ENCODE measurements around the gene ZNF367.

DNA sequence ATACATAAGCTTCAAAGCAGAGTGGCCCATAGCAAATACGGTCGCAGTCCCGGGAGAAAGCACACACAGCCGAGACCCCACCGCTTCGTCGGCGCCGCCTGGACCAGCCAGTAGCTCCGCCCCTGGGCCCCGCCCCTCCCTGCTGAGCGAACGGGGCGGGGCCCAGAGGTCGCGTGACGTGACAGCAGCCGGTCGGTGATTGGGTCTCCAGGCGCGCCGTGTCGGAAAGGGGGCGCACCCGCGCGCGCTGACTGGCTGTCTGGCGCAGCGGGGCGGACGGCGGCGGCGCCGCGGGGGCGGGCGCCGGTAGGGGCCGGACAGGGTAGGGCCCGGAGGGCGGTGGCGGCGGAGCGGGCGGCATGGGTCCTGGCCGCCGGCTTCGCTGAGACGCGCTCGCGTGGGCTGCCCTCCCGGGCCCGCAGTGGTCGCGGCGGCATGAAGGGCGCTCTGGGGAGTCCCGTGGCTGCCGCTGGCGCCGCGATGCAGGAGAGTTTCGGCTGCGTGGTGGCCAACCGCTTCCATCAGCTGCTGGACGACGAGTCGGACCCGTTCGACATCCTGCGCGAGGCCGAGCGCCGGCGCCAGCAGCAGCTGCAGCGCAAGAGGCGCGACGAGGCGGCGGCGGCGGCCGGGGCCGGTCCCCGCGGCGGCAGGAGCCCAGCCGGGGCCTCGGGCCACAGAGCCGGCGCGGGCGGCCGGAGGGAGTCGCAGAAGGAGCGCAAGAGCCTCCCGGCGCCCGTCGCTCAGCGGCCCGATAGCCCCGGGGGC, 31.9 kb upstream of the ZNF367 start, which contains the start of gene HABP4:
- TF ChIP-seq, protein P1, sequence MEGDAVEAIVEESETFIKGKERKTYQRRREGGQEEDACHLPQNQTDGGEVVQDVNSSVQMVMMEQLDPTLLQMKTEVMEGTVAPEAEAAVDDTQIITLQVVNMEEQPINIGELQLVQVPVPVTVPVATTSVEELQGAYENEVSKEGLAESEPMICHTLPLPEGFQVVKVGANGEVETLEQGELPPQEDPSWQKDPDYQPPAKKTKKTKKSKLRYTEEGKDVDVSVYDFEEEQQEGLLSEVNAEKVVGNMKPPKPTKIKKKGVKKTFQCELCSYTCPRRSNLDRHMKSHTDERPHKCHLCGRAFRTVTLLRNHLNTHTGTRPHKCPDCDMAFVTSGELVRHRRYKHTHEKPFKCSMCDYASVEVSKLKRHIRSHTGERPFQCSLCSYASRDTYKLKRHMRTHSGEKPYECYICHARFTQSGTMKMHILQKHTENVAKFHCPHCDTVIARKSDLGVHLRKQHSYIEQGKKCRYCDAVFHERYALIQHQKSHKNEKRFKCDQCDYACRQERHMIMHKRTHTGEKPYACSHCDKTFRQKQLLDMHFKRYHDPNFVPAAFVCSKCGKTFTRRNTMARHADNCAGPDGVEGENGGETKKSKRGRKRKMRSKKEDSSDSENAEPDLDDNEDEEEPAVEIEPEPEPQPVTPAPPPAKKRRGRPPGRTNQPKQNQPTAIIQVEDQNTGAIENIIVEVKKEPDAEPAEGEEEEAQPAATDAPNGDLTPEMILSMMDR (conservative IDR thresholded peaks at IDR 0.05): no peak
- no peak for TF ChIP-seq EZH2 (IDR thresholded peaks at IDR 0.05; ENCODE audit: low read depth)
